Activated CD4-positive, alpha-beta memory T cell treated with anti-CD3 and anti-CD28 coated beads for 36 hours (primary cell): ENCODE data around the gene C1QTNF5. TPM values are rescaled to one million over a fixed set of nuclear protein-coding genes. Genes with fewer than 3 reads are reported as not detected.

Experiments
- CTCF ChIA-PET: fragments of 350-600 bp; sonication (Branson Sonifier 250); formaldehyde crosslinking; loops from one replicate; lab custom pipeline; 2021; ENCODE audit warnings: antibody characterized with exemption, inconsistent platforms; lab: Charles Lee
- POLR2A ChIA-PET: fragments of 350-600 bp; sonication (Branson Sonifier 250); formaldehyde crosslinking; loops from one replicate; lab custom pipeline; 2021; ENCODE audit warnings: antibody characterized with exemption; lab: Charles Lee
- DNase-seq: peaks from one replicate; pipeline ENCODE4 v3.0.0-alpha.2; 2020
- H3K27ac Mint-ChIP-seq: one replicate; pipeline ENCODE4 v1.8.0; 2021; ENCODE audit warnings: mixed read lengths
- H3K27me3 Mint-ChIP-seq: one replicate; pipeline ENCODE4 v1.8.0; 2021; ENCODE audit warnings: mixed read lengths
- H3K36me3 Mint-ChIP-seq: one replicate; pipeline ENCODE4 v1.8.0; 2021; ENCODE audit warnings: mixed read lengths
- H3K4me1 Mint-ChIP-seq: one replicate; pipeline ENCODE4 v1.8.0; 2021; ENCODE audit warnings: low read depth, mixed read lengths
- H3K4me3 Mint-ChIP-seq: one replicate; pipeline ENCODE4 v1.8.0; 2021; ENCODE audit warnings: mild to moderate bottlenecking, mixed read lengths
- H3K9me3 Mint-ChIP-seq: one replicate; pipeline ENCODE4 v1.8.0; 2021; ENCODE audit warnings: mixed read lengths
- intact Hi-C: fragments of 100-400 bp; cut with micrococcal nuclease; formaldehyde crosslinking; loops from one replicate; pipeline ENCODE4 v1.15.1; 2023
- total RNA-seq, 2 experiments: library from RNA; stranded (reverse); gene quantifications; one replicate each; pipeline ENCODE4 v1.2.3, GENCODE V29; 2021

The C1QTNF5 gene
- total RNA-seq, 2 experiments from 2014 or later, result not detected

- no peak for DNase-seq
- Mint-ChIP-seq H3K4me1 (peaks cover 8% of the 10 kb centered on the region), H3K4me3 (no peak overlapping the region), H3K36me3 (no peaks in the 10 kb centered on the region), H3K9me3 (no peaks in the 10 kb centered on the region), H3K27ac (no peak overlapping the region), H3K27me3 (no peaks in the 10 kb centered on the region)
- ChIA-PET POLR2A (no interaction called here), CTCF (interaction anchor here (6.2 kb wide), 1 partner anchor 8 kb away, joined by 49 read pairs; no protein-coding TSS in a partner anchor)
- intact Hi-C loops, result loop anchor here (5.0 kb wide), 1 partner anchor 208 kb away; the partner anchor contains the start of gene HINFP
These were observed 10.4 kb downstream of the C1QTNF5 start for GRCh38 chr11:119330237-119330636.

GRCh38 chr11:119329320-119329719 is 11.4 kb downstream of the C1QTNF5 start:
- intact Hi-C loops, result no loop called here
- CTCF ChIA-PET, result interaction anchor here (2.4 kb wide), 1 partner anchor 9 kb away, joined by 19 read pairs; no protein-coding TSS in a partner anchor
- Mint-ChIP-seq H3K27me3 (no peaks in the 10 kb centered on the region), H3K4me3 (no peak overlapping the region), H3K4me1 (peaks cover 5% of the 10 kb centered on the region), H3K27ac (no peak overlapping the region), H3K36me3 (no peaks in the 10 kb centered on the region), H3K9me3 (no peaks in the 10 kb centered on the region)
- no peak for DNase-seq
- POLR2A ChIA-PET, result no interaction called here

- Mint-ChIP-seq H3K9me3 (no peaks in the 10 kb centered on the region), H3K4me3 (no peak overlapping the region), H3K36me3 (no peaks in the 10 kb centered on the region), H3K4me1 (peaks cover 15% of the 10 kb centered on the region), H3K27ac (no peak overlapping the region), H3K27me3 (peaks cover 3% of the 10 kb centered on the region)
- CTCF ChIA-PET, result interaction anchor here (0.5 to 9.5 kb wide), 30 partner anchors 9 to 310 kb away, joined by 3 to 139 read pairs (median 5); partner anchors contain the start of genes C2CD2L, CBL, NLRX1 and RNF26
- POLR2A ChIA-PET, result interaction anchor here (0.9 to 1.3 kb wide), 2 partner anchors 14 to 230 kb away, joined by 3 to 6 read pairs; no protein-coding TSS in a partner anchor
- intact Hi-C loops, result loop anchor here (5.0 kb wide), 2 partner anchors 38 to 157 kb away; partner anchors contain the start of gene NLRX1
- no peak for DNase-seq
These were observed 16.5 kb downstream of the C1QTNF5 start for GRCh38 chr11:119324189-119324588.

GRCh38 chr11:119323532-119324033 is 17.1 kb downstream of the C1QTNF5 start:
- Mint-ChIP-seq H3K27me3 (peaks cover 3% of the 10 kb centered on the region), H3K27ac (no peak overlapping the region), H3K9me3 (no peaks in the 10 kb centered on the region), H3K36me3 (no peaks in the 10 kb centered on the region), H3K4me3 (no peak overlapping the region), H3K4me1 (peaks cover 20% of the 10 kb centered on the region)
- DNase-seq, result peak; percentile 90
- CTCF ChIA-PET, result interaction anchor here (0.5 to 9.5 kb wide), 39 partner anchors 9 to 324 kb away, joined by 3 to 139 read pairs (median 4); partner anchors contain the start of genes C2CD2L, CBL, NLRX1 and RNF26
- POLR2A ChIA-PET, result interaction anchor here (0.9 to 1.3 kb wide), 2 partner anchors 15 to 229 kb away, joined by 3 to 6 read pairs; no protein-coding TSS in a partner anchor
- intact Hi-C loops, result loop anchor here (1.0 to 5.0 kb wide), 3 partner anchors 39 to 156 kb away; partner anchors contain the start of gene NLRX1

GRCh38 chr11:119322921-119323531 is 17.7 kb downstream of the C1QTNF5 start:
- Mint-ChIP-seq H3K27me3 (peaks cover 3% of the 10 kb centered on the region), H3K27ac (no peak overlapping the region), H3K36me3 (no peaks in the 10 kb centered on the region), H3K4me3 (no peak overlapping the region), H3K4me1 (peaks cover 23% of the 10 kb centered on the region), H3K9me3 (no peaks in the 10 kb centered on the region)
- ChIA-PET CTCF (interaction anchor here (0.6 to 9.5 kb wide), 28 partner anchors 8 to 324 kb away, joined by 3 to 139 read pairs (median 5); partner anchors contain the start of genes C2CD2L, CBL, NLRX1 and RNF26), POLR2A (interaction anchor here (0.9 to 1.3 kb wide), 2 partner anchors 15 to 229 kb away, joined by 3 to 6 read pairs; no protein-coding TSS in a partner anchor)
- intact Hi-C loops, result loop anchor here (1.0 to 5.0 kb wide), 3 partner anchors 39 to 156 kb away; partner anchors contain the start of gene NLRX1
- DNase-seq, result no peak

- no peaks in the 10 kb centered on the region for H3K9me3 Mint-ChIP-seq
- peaks cover 26% of the 10 kb centered on the region for H3K4me1 Mint-ChIP-seq
- H3K36me3 Mint-ChIP-seq, result no peaks in the 10 kb centered on the region
- ChIA-PET POLR2A (no interaction called here), CTCF (interaction anchor here (0.9 to 9.5 kb wide), 18 partner anchors 10 to 323 kb away, joined by 3 to 139 read pairs (median 6); partner anchors contain the start of genes C1QTNF5, C2CD2L, CBL and RNF26)
- no peak for DNase-seq
- intact Hi-C loops, result loop anchor here (5.0 kb wide), 2 partner anchors 40 to 155 kb away; partner anchors contain the start of gene NLRX1
- peaks cover 7% of the 10 kb centered on the region for H3K27me3 Mint-ChIP-seq
- no peak overlapping the region for H3K4me3 Mint-ChIP-seq
- no peak overlapping the region for H3K27ac Mint-ChIP-seq
These were observed 18.3 kb downstream of the C1QTNF5 start for GRCh38 chr11:119322360-119322739.

GRCh38 chr11:119320776-119321524 is 19.7 kb downstream of the C1QTNF5 start:
- intact Hi-C loops, result loop anchor here (2.0 to 5.0 kb wide), 4 partner anchors 14 to 214 kb away; partner anchors contain the start of genes C2CD2L, NLRX1 and RNF26
- peak; percentile 75 for DNase-seq
- POLR2A ChIA-PET, result interaction anchor here (0.7 to 1.5 kb wide), 4 partner anchors 14 to 265 kb away, joined by 3 to 4 read pairs (median 3); partner anchors contain the start of gene RNF26
- peak overlapping the region; percentile 69 for H3K27ac Mint-ChIP-seq
- peaks cover 9% of the 10 kb centered on the region for H3K27me3 Mint-ChIP-seq
- H3K9me3 Mint-ChIP-seq, result no peaks in the 10 kb centered on the region
- peaks cover 26% of the 10 kb centered on the region for H3K4me1 Mint-ChIP-seq
- peak overlapping the region; percentile 78 for H3K4me3 Mint-ChIP-seq
- CTCF ChIA-PET, result interaction anchor here (0.7 to 9.5 kb wide), 28 partner anchors 12 to 615 kb away, joined by 3 to 139 read pairs (median 4); partner anchors contain the start of genes C2CD2L, CBL, NECTIN1 and RNF26
- no peaks in the 10 kb centered on the region for H3K36me3 Mint-ChIP-seq

GRCh38 chr11:119320240-119320775 is 20.4 kb downstream of the C1QTNF5 start:
- peaks cover 12% of the 10 kb centered on the region for H3K27me3 Mint-ChIP-seq
- intact Hi-C loops, result loop anchor here (2.0 to 5.0 kb wide), 4 partner anchors 14 to 214 kb away; partner anchors contain the start of genes C2CD2L, NLRX1 and RNF26
- DNase-seq, result no peak
- no peaks in the 10 kb centered on the region for H3K36me3 Mint-ChIP-seq
- H3K9me3 Mint-ChIP-seq, result no peaks in the 10 kb centered on the region
- ChIA-PET POLR2A (interaction anchor here (1.5 kb wide), 1 partner anchor 115 kb away, joined by 4 read pairs; no protein-coding TSS in a partner anchor), CTCF (interaction anchor here (1.0 to 9.5 kb wide), 15 partner anchors 12 to 253 kb away, joined by 3 to 139 read pairs (median 5); partner anchors contain the start of genes CBL, RNF26 and VPS11)
- peak overlapping the region; percentile 54 for H3K4me3 Mint-ChIP-seq
- peaks cover 30% of the 10 kb centered on the region for H3K4me1 Mint-ChIP-seq
- H3K27ac Mint-ChIP-seq, result no peak overlapping the region

GRCh38 chr11:119319700-119320239 is 20.9 kb downstream of the C1QTNF5 start:
- POLR2A ChIA-PET, result no interaction called here
- Mint-ChIP-seq H3K27me3 (peaks cover 12% of the 10 kb centered on the region), H3K4me1 (peaks cover 32% of the 10 kb centered on the region), H3K9me3 (no peaks in the 10 kb centered on the region), H3K27ac (no peak overlapping the region), H3K4me3 (peak overlapping the region; percentile 54), H3K36me3 (no peaks in the 10 kb centered on the region)
- CTCF ChIA-PET, result interaction anchor here (1.0 to 9.5 kb wide), 3 partner anchors 13 to 151 kb away, joined by 4 to 139 read pairs (median 6); partner anchors contain the start of gene NLRX1
- DNase-seq, result no peak
- intact Hi-C loops, result loop anchor here (2.0 to 5.0 kb wide), 5 partner anchors 15 to 213 kb away; partner anchors contain the start of genes C2CD2L, NLRX1 and RNF26

GRCh38 chr11:119319136-119319699 is 21.5 kb downstream of the C1QTNF5 start:
- peak overlapping the region; percentile 27 for H3K4me3 Mint-ChIP-seq
- ChIA-PET POLR2A (interaction anchor here (0.9 kb wide), 1 partner anchor 11 kb away, joined by 4 read pairs; no protein-coding TSS in a partner anchor), CTCF (interaction anchor here (1.0 to 9.5 kb wide), 4 partner anchors 12 to 150 kb away, joined by 3 to 139 read pairs (median 5); partner anchors contain the start of genes NLRX1 and USP2)
- H3K4me1 Mint-ChIP-seq, result peaks cover 32% of the 10 kb centered on the region
- no peaks in the 10 kb centered on the region for H3K36me3 Mint-ChIP-seq
- H3K27ac Mint-ChIP-seq, result peak overlapping the region; percentile 49
- intact Hi-C loops, result loop anchor here (5.0 kb wide), 1 partner anchor 37 kb away; no protein-coding TSS in a partner anchor
- peaks cover 13% of the 10 kb centered on the region for H3K27me3 Mint-ChIP-seq
- no peaks in the 10 kb centered on the region for H3K9me3 Mint-ChIP-seq
- DNase-seq, result no peak
